Keratinocyte (primary cell): ENCODE results near the gene NDUFB8. TPM values are rescaled to one million over a fixed set of nuclear protein-coding genes. Genes with fewer than 3 reads are reported as not detected.

Experiments used
- DNase-seq: peaks from one replicate; pipeline ENCODE4 v3.0.0-alpha.2; 2011; ENCODE audit warnings: low read depth, missing footprints, low spot score
- FAIRE-seq: peaks from 2 replicates; lab custom pipeline; 2011; peaks lifted over from hg19 to GRCh38; lab: Jason Lieb, UNC
- H2AFZ ChIP-seq: 2 replicates; pipeline ENCODE4 v1.6.0; 2012; ENCODE audit warnings: low read length, control low read depth, inconsistent platforms; ENCODE audit not compliant: control insufficient read depth
- H3K27ac ChIP-seq: 2 replicates; pipeline ENCODE4 v1.5.1; 2011; ENCODE audit warnings: low read length; ENCODE audit not compliant: control insufficient read depth, insufficient read depth
- H3K27me3 ChIP-seq: 3 replicates; pipeline ENCODE4 v1.6.0; 2011; ENCODE audit warnings: low read length; ENCODE audit not compliant: control insufficient read depth, insufficient read depth; ENCODE audit errors: extremely low read depth
- H3K36me3 ChIP-seq, 2 experiments: 2 replicates in 1 of 2; 3 replicates in 1 of 2; pipeline ENCODE4 v1.5.1; 2011; ENCODE audit warnings: low read length in 2 of 2, mild to moderate bottlenecking in 1 of 2; ENCODE audit not compliant: control insufficient read depth in 2 of 2, insufficient read depth in 2 of 2; ENCODE audit errors: extremely low read depth in 1 of 2
- H3K4me1 ChIP-seq: 3 replicates; pipeline ENCODE4 v1.5.1; 2011; ENCODE audit warnings: low read length; ENCODE audit not compliant: control insufficient read depth, insufficient read depth; ENCODE audit errors: extremely low read depth
- H3K4me2 ChIP-seq: 3 replicates; pipeline ENCODE4 v1.6.0; 2011; ENCODE audit warnings: low read depth, low read length; ENCODE audit not compliant: control insufficient read depth, insufficient read depth; ENCODE audit errors: extremely low read depth
- H3K4me3 ChIP-seq, 3 experiments: fragments of 200-600 bp in 1 of 3; sonication (generic) in 1 of 3; 2 replicates in 2 of 3; 3 replicates in 1 of 3; pipeline ENCODE4 v1.5.1; 2011 to 2016; ENCODE audit warnings: low read length in 3 of 3, mild to moderate bottlenecking in 3 of 3, control low read depth in 2 of 3, inconsistent platforms in 1 of 3, low read depth in 1 of 3, mixed read lengths in 1 of 3, mixed run types in 1 of 3, moderate library complexity in 1 of 3; ENCODE audit not compliant: control insufficient read depth in 2 of 3, insufficient read depth in 2 of 3; ENCODE audit errors: extremely low read depth in 1 of 3
- H3K79me2 ChIP-seq: 2 replicates; pipeline ENCODE4 v1.6.0; 2012; ENCODE audit warnings: low read length; ENCODE audit not compliant: control insufficient read depth, insufficient read depth
- H3K9ac ChIP-seq: 3 replicates; pipeline ENCODE4 v1.6.0; 2011; ENCODE audit warnings: low read length; ENCODE audit not compliant: control insufficient read depth, insufficient read depth; ENCODE audit errors: extremely low read depth
- H3K9me1 ChIP-seq: 3 replicates; pipeline ENCODE4 v1.6.0; 2011; ENCODE audit warnings: low read length; ENCODE audit not compliant: control insufficient read depth, insufficient read depth; ENCODE audit errors: extremely low read depth
- H3K9me3 ChIP-seq: 2 replicates; pipeline ENCODE4 v1.5.1; 2012; ENCODE audit warnings: low read depth, low read length; ENCODE audit not compliant: control insufficient read depth
- H4K20me1 ChIP-seq: 3 replicates; pipeline ENCODE4 v1.6.0; 2011; ENCODE audit warnings: low read length; ENCODE audit not compliant: control insufficient read depth, insufficient read depth; ENCODE audit errors: extremely low read depth
- EZH2 ChIP-seq: IDR thresholded peaks from one replicate; pipeline ENCODE4 v1.6.1; 2012; ENCODE audit warnings: inconsistent platforms, mild to moderate bottlenecking, low read length, moderate library complexity
- dilution Hi-C: fragments of 300-500 bp; cut with MboI; formaldehyde crosslinking; loops from one replicate; pipeline ENCODE4 v1.7.0; 2020; ENCODE audit warnings: low sequenced_read_pairs; ENCODE audit not compliant: extremely low pct_ligation_motif_present
- polyA plus RNA-seq, 5 experiments: library from polyadenylated mRNA; depleted of rRNA in 3 of 5; stranded (reverse) in 3 of 5; stranded (forward) in 1 of 5; unstranded in 1 of 5; fragments of >200 nt; gene quantifications; 1 replicate in 1 of 5; 2 replicates in 3 of 5; 3 replicates in 1 of 5; pipeline versions ENCODE4 v1.2.1 to v1.2.3, GENCODE V29; 2011 to 2012; ENCODE audit warnings: missing spikeins in 2 of 5, low read depth in 1 of 5, low replicate concordance in 1 of 5
- TF ChIP-seq, protein P1 (sequence below), 3 experiments: IDR thresholded peaks in 1 of 3; conservative IDR thresholded peaks in 1 of 3; optimal IDR thresholded peaks in 1 of 3; 2 replicates in 2 of 3; 3 replicates in 1 of 3; pipeline versions ENCODE3 to v1.5.1; 2011; ENCODE audit warnings: low read length in 3 of 3, mild to moderate bottlenecking in 3 of 3, moderate library complexity in 2 of 3, control low read depth in 1 of 3, inconsistent platforms in 1 of 3; ENCODE audit not compliant: insufficient read depth in 2 of 3; ENCODE audit errors: extremely low read depth in 1 of 3

Gene NDUFB8
- polyA plus RNA-seq, 1 donor (not counting 4 experiments of a cell fraction or from before 2014, with no cell fraction given), result 178 TPM

DNA sequence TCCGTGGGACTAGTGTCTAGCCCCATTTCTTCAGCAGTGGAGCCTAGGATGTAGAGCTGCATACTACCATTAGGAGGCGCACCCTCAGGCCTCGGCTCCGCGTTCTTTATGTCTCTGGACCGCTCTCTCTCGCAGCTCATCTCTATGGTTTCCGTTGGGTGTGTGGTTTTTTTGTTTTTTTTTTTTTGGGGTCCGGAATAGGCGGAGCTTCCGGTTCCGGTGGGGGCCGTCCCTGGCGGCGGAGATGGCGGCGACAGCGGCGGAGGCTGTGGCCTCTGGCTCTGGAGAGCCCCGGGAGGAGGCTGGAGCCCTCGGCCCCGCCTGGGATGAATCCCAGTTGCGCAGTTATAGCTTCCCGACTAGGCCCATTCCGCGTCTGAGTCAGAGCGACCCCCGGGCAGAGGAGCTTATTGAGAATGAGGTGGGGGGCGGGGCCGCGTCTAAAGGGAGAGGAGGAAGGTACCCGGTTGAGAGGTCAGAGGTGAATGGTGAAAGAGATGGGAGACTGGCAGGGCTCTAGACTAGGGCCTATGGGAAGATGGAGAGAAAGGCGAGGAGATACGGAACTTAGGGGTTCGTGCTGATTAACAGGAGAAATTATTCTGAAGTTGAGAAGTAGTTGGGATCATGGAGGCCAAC is 6.2 kb upstream of the NDUFB8 start, which contains the start of gene HIF1AN:
TSS of gene HIF1AN (plus strand) at position 229 of the 639 bp plus-strand sequence. CDS start at position 245, 16 bp downstream.
- DNase-seq, result peak; percentile 71
- Histone ChIP-seq H3K9me1 (no peaks in the 10 kb centered on the region), H3K27ac (no peak within 1 kb of the TSS), H3K4me2 (peak within 1 kb of the TSS; percentile 80), H3K36me3 (peaks cover 6 to 11% of the 10 kb centered on the region in 2 experiments), H3K9ac (peak within 1 kb of the TSS; percentile 72), H4K20me1 (no peaks in the 10 kb centered on the region), H3K4me3 (peak within 1 kb of the TSS; percentile 77 to 82 (median 77)), H3K4me1 (peaks cover 13% of the 10 kb centered on the region), H3K9me3 (no peaks in the 10 kb centered on the region), H3K27me3 (no peaks in the 10 kb centered on the region), H2AFZ (peak within 1 kb of the TSS; percentile 89), H3K79me2 (peaks cover 37% of the 10 kb centered on the region)
- dilution Hi-C loops, result no loop called here
- no peak for TF ChIP-seq EZH2
- TF ChIP-seq, protein P1, sequence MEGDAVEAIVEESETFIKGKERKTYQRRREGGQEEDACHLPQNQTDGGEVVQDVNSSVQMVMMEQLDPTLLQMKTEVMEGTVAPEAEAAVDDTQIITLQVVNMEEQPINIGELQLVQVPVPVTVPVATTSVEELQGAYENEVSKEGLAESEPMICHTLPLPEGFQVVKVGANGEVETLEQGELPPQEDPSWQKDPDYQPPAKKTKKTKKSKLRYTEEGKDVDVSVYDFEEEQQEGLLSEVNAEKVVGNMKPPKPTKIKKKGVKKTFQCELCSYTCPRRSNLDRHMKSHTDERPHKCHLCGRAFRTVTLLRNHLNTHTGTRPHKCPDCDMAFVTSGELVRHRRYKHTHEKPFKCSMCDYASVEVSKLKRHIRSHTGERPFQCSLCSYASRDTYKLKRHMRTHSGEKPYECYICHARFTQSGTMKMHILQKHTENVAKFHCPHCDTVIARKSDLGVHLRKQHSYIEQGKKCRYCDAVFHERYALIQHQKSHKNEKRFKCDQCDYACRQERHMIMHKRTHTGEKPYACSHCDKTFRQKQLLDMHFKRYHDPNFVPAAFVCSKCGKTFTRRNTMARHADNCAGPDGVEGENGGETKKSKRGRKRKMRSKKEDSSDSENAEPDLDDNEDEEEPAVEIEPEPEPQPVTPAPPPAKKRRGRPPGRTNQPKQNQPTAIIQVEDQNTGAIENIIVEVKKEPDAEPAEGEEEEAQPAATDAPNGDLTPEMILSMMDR (optimal IDR thresholded peaks at IDR 0.05 in 1 of 3, IDR thresholded peaks at IDR 0.05 in 1 of 3, conservative IDR thresholded peaks at IDR 0.05 in 1 of 3; ENCODE audit: extremely low read depth in 1 of 3, insufficient read depth in 2 of 3, low read length in 3 of 3), result peak; percentile 92 to 98 (median 94)
- peak; percentile 83 for FAIRE-seq

DNA sequence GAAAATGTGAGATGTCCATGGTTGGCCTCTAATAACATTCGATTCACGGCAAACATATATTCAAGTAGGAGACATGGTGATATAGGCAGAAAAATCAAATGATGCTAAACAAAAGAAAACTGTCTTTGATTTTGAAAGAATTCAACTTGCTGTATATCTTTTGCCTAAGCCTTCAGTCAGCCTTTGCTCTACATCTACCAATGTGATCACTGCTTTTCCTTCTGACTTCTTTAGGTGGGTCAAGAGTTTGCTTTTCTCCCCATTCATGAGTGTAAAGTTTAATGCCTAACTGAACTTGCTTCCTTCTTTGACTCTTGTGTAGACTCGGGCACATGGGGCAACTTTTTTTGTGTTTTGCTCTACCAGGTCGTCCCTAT is 5.7 kb upstream of the NDUFB8 start:
- peak overlapping the region; percentile 72 for H3K9ac ChIP-seq
- H3K79me2 ChIP-seq, result peaks cover 34% of the 10 kb centered on the region
- DNase-seq, result no peak
- no peak for FAIRE-seq
- H3K36me3 ChIP-seq, result peaks cover 2 to 6% of the 10 kb centered on the region in 2 experiments
- TF ChIP-seq, protein P1 (optimal IDR thresholded peaks at IDR 0.05 in 1 of 3, IDR thresholded peaks at IDR 0.05 in 1 of 3, conservative IDR thresholded peaks at IDR 0.05 in 1 of 3; ENCODE audit: extremely low read depth in 1 of 3, insufficient read depth in 2 of 3, low read length in 3 of 3), result no peak
- TF ChIP-seq EZH2, result no peak
- no peaks in the 10 kb centered on the region for H3K27me3 ChIP-seq
- H3K9me1 ChIP-seq, result no peaks in the 10 kb centered on the region
- H4K20me1 ChIP-seq, result no peaks in the 10 kb centered on the region
- H3K27ac ChIP-seq, result no peak overlapping the region
- peaks cover 13% of the 10 kb centered on the region for H3K4me1 ChIP-seq
- peak overlapping the region; percentile 80 for H3K4me2 ChIP-seq
- peak overlapping the region; percentile 77 to 82 (median 77) for H3K4me3 ChIP-seq
- H3K9me3 ChIP-seq, result no peaks in the 10 kb centered on the region
- H2AFZ ChIP-seq, result peak overlapping the region; percentile 89
- dilution Hi-C loops, result no loop called here
